Panc1 (cell line): Measurements from ENCODE around the gene CALHM6. TPM values are rescaled to one million over a fixed set of nuclear protein-coding genes. Genes with fewer than 3 reads are reported as not detected.

Source experiments
- ATAC-seq: fragments of 200-7000 bp; cut with Tn5 transposase; 2 replicates; pipeline ENCODE4 v1.9.1; 2020; ENCODE audit warnings: mild to moderate bottlenecking, moderate library complexity
- BruUV-seq: library from RNA; stranded (reverse); fragments of 400-500 nt; replicated peaks from 2 replicates; lab custom pipeline; 2021; lab: Mats Ljungman, UMichigan
- CTCF ChIA-PET: fragments of 300-600 bp; sonication (Branson Sonifier 250); formaldehyde crosslinking; loops from one replicate; lab custom pipeline; 2022; ENCODE audit warnings: antibody characterized with exemption; lab: Charles Lee
- POLR2A ChIA-PET: fragments of 300-600 bp; sonication (Branson Sonifier 250); formaldehyde crosslinking; loops from one replicate; lab custom pipeline; 2022; ENCODE audit warnings: antibody characterized with exemption; lab: Charles Lee
- DNase-seq: peaks from one replicate; pipeline ENCODE4 v3.0.0-alpha.2; 2010; ENCODE audit warnings: low read depth, low spot score
- H3K27ac ChIP-seq: 2 replicates; pipeline ENCODE4 v1.5.1; 2011; ENCODE audit warnings: mild to moderate bottlenecking, low read length, inconsistent platforms
- H3K27me3 ChIP-seq: fragments of 200-500 bp; sonication (Bioruptor generic); 2 replicates; pipeline ENCODE4 v1.6.0; 2014; ENCODE audit warnings: low read length, inconsistent platforms; ENCODE audit not compliant: control insufficient read depth, insufficient read depth
- H3K36me3 ChIP-seq: fragments of 200-500 bp; sonication (Bioruptor generic); 2 replicates; pipeline ENCODE4 v1.5.1; 2014; ENCODE audit warnings: inconsistent platforms, mild to moderate bottlenecking, low read length, moderate library complexity; ENCODE audit not compliant: control insufficient read depth, insufficient read depth
- H3K4me1 ChIP-seq: 2 replicates; pipeline ENCODE4 v1.5.1; 2011; ENCODE audit warnings: inconsistent platforms, mild to moderate bottlenecking, low read length, moderate library complexity; ENCODE audit not compliant: control insufficient read depth, insufficient read depth
- H3K4me3 ChIP-seq, 2 experiments: 2 replicates each; pipeline ENCODE4 v1.5.1; 2011 to 2012; ENCODE audit warnings: low read depth in 2 of 2, low read length in 2 of 2, mild to moderate bottlenecking in 2 of 2, inconsistent platforms in 1 of 2, moderate library complexity in 1 of 2
- H3K9me3 ChIP-seq: fragments of 200-500 bp; sonication (Bioruptor generic); 2 replicates; pipeline ENCODE4 v1.5.1; 2014; ENCODE audit warnings: low read depth, mild to moderate bottlenecking, inconsistent platforms, low read length, moderate library complexity; ENCODE audit not compliant: control insufficient read depth, insufficient read depth
- POLR2AphosphoS5 ChIP-seq: IDR thresholded peaks from 2 replicates; pipeline ENCODE4 v1.6.1; 2012; ENCODE audit warnings: mild to moderate bottlenecking, low read depth, low read length, moderate library complexity
- SIN3A ChIP-seq: IDR thresholded peaks from 2 replicates; pipeline ENCODE4 v1.6.1; 2012; ENCODE audit warnings: low read depth, mild to moderate bottlenecking, low read length, moderate library complexity, borderline replicate concordance; ENCODE audit not compliant: insufficient read depth
- TCF7L2 ChIP-seq: IDR thresholded peaks from 2 replicates; pipeline ENCODE4 v1.6.1; 2011; ENCODE audit warnings: mild to moderate bottlenecking, low read depth, low read length, inconsistent platforms
- in situ Hi-C: cut with HindIII; loops from 2 replicates; pipeline ENCODE4 v1.10.0; 2016; ENCODE audit warnings: low sequenced_read_pairs, low pct_unique_long_range_greater_than_20kb
- intact Hi-C: fragments of 100-400 bp; cut with micrococcal nuclease; formaldehyde crosslinking; loops from one replicate; pipeline ENCODE4 v1.10.0; 2022; ENCODE audit not compliant: unreplicated experiment
- total RNA-seq: library from RNA; stranded (reverse); gene quantifications from one replicate; pipeline ENCODE4 v1.2.1, GENCODE V29; 2021; ENCODE audit not compliant: unreplicated experiment
- TF ChIP-seq, protein P1 (sequence below), 2 experiments: IDR thresholded peaks; 2 replicates each; pipeline ENCODE4 v1.6.1; 2011 to 2012; ENCODE audit warnings: low read depth in 2 of 2, control low read depth in 1 of 2, low read length in 1 of 2, mild to moderate bottlenecking in 1 of 2, moderate library complexity in 1 of 2; ENCODE audit not compliant: insufficient read depth in 1 of 2
- TF ChIP-seq, protein P2 (sequence below): fragments of 450-650 bp; IDR thresholded peaks from 2 replicates; pipeline ENCODE4 v1.5.1; 2017; ENCODE audit warnings: mild to moderate bottlenecking

The CALHM6 gene
- total RNA-seq, 1 experiment from 2014 or later = not detected

DNA sequence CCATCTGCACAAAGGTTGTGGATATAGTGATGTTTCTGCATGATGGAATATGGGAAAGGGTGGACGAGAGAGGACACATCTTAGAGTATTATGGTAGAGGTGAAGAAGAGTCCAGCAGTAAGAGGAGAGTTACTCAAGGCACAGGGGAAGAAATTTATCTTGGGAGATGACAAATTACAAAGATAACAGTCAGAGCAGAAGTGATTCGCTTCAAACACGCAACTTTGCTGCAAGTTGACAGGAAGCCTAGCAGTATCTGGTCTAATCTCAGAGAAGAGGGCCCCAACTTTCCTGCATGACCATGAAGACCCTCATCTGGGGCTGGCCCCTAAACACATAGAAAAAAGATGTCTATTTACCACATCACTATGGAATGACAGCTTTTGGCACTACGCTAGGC is 1.2 kb upstream of the CALHM6 start:
- ATAC-seq = no peak
- H3K27me3 ChIP-seq = peaks cover 60% of the 10 kb centered on the region
- TF ChIP-seq TCF7L2 (no peak), SIN3A (no peak), POLR2AphosphoS5 (no peak)
- TF ChIP-seq, protein P1, sequence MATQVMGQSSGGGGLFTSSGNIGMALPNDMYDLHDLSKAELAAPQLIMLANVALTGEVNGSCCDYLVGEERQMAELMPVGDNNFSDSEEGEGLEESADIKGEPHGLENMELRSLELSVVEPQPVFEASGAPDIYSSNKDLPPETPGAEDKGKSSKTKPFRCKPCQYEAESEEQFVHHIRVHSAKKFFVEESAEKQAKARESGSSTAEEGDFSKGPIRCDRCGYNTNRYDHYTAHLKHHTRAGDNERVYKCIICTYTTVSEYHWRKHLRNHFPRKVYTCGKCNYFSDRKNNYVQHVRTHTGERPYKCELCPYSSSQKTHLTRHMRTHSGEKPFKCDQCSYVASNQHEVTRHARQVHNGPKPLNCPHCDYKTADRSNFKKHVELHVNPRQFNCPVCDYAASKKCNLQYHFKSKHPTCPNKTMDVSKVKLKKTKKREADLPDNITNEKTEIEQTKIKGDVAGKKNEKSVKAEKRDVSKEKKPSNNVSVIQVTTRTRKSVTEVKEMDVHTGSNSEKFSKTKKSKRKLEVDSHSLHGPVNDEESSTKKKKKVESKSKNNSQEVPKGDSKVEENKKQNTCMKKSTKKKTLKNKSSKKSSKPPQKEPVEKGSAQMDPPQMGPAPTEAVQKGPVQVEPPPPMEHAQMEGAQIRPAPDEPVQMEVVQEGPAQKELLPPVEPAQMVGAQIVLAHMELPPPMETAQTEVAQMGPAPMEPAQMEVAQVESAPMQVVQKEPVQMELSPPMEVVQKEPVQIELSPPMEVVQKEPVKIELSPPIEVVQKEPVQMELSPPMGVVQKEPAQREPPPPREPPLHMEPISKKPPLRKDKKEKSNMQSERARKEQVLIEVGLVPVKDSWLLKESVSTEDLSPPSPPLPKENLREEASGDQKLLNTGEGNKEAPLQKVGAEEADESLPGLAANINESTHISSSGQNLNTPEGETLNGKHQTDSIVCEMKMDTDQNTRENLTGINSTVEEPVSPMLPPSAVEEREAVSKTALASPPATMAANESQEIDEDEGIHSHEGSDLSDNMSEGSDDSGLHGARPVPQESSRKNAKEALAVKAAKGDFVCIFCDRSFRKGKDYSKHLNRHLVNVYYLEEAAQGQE (IDR thresholded peaks at IDR 0.05; ENCODE audit: insufficient read depth in 1 of 2, low read depth in 2 of 2, low read length in 1 of 2) = no peak
- TF ChIP-seq, protein P2, sequence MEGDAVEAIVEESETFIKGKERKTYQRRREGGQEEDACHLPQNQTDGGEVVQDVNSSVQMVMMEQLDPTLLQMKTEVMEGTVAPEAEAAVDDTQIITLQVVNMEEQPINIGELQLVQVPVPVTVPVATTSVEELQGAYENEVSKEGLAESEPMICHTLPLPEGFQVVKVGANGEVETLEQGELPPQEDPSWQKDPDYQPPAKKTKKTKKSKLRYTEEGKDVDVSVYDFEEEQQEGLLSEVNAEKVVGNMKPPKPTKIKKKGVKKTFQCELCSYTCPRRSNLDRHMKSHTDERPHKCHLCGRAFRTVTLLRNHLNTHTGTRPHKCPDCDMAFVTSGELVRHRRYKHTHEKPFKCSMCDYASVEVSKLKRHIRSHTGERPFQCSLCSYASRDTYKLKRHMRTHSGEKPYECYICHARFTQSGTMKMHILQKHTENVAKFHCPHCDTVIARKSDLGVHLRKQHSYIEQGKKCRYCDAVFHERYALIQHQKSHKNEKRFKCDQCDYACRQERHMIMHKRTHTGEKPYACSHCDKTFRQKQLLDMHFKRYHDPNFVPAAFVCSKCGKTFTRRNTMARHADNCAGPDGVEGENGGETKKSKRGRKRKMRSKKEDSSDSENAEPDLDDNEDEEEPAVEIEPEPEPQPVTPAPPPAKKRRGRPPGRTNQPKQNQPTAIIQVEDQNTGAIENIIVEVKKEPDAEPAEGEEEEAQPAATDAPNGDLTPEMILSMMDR = no peak
- ChIA-PET CTCF (no interaction called here), POLR2A (no interaction called here)
- 0 out of 2 replicates have a peak, but pooled peaks cover 4% of the 10 kb centered on the region for H3K4me1 ChIP-seq
- intact Hi-C loops (loop anchor here (5.0 kb wide), 1 partner anchor 173 kb away; no protein-coding TSS in a partner anchor), in situ Hi-C loops (no loop called here)
- no peaks in the 10 kb centered on the region for H3K9me3 ChIP-seq
- BruUV-seq = no TSS peak
- no peak overlapping the region for H3K4me3 ChIP-seq
- no peak for DNase-seq
- H3K27ac ChIP-seq = no peak overlapping the region
- no peaks in the 10 kb centered on the region for H3K36me3 ChIP-seq

DNA sequence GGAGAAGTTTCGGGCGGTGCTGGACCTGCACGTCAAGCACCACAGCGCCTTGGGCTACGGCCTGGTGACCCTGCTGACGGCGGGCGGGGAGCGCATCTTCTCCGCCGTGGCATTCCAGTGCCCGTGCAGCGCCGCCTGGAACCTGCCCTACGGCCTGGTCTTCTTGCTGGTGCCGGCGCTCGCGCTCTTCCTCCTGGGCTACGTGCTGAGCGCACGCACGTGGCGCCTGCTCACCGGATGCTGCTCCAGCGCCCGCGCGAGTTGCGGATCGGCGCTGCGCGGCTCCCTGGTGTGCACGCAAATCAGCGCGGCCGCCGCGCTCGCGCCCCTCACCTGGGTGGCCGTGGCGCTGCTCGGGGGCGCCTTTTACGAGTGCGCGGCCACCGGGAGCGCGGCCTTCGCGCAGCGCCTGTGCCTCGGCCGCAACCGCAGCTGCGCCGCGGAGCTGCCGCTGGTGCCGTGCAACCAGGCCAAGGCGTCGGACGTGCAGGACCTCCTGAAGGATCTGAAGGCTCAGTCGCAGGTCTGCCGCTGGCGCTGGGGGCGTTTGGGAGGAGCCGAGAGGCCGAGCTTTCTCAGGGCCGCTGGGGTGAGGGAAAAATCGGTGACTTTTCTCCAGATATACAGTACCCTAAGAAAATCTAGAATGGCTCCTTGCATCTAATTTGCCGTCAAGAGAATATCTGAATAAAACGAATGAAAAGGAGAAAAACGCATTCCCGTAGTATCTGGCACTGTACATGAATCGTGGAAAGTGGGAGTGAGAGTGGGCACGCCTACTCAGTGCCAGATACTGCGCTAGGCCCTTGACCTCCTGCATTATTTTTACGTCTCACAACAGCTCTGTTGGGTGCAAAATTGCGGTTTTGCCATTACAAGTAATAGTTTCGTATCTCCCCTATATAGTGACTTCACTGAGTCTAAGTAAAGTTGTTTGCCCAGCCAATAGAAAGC is 1.0 kb downstream of the CALHM6 start:
- H3K4me3 ChIP-seq = peak overlapping the region; percentile 36 to 52
- BruUV-seq = no TSS peak
- H3K27me3 ChIP-seq = peaks cover 52% of the 10 kb centered on the region
- 0 out of 2 replicates have a peak, but pooled peaks cover 4% of the 10 kb centered on the region for H3K4me1 ChIP-seq
- in situ Hi-C loops = no loop called here
- POLR2A ChIA-PET = no interaction called here
- DNase-seq = no peak
- CTCF ChIA-PET = no interaction called here
- peak; percentile 88 for ATAC-seq
- TF ChIP-seq, protein P1 (IDR thresholded peaks at IDR 0.05; ENCODE audit: insufficient read depth in 1 of 2, low read depth in 2 of 2, low read length in 1 of 2) = no peak
- TF ChIP-seq POLR2AphosphoS5 (no peak), TCF7L2 (peak; percentile 16; the same call in 1 of the 2 replicates)
- H3K9me3 ChIP-seq = no peaks in the 10 kb centered on the region
- no peaks in the 10 kb centered on the region for H3K36me3 ChIP-seq
- no peak overlapping the region for H3K27ac ChIP-seq
- intact Hi-C loops = loop anchor here (5.0 kb wide), 1 partner anchor 175 kb away; no protein-coding TSS in a partner anchor
